Smooth muscle cell (in vitro differentiated cells): ENCODE measurements around the gene DBN1. TPM values are rescaled to one million over a fixed set of nuclear protein-coding genes. Genes with fewer than 3 reads are reported as not detected.

Experiments
- DNase-seq: peaks from one replicate; lab custom pipeline; 2025; ENCODE audit not compliant: unreplicated experiment; lab: John Stamatoyannopoulos, UW
- H2AFZ ChIP-seq: fragments of 200-600 bp; sonication (generic); 2 replicates; pipeline ENCODE4 v1.6.0; 2016; ENCODE audit warnings: antibody characterized with exemption, low read depth, mild to moderate bottlenecking
- H3F3A ChIP-seq: fragments of 200-600 bp; sonication (generic); 2 replicates; pipeline ENCODE4 v1.6.0; 2017; ENCODE audit warnings: antibody characterized with exemption, low read depth
- H3K27ac ChIP-seq: fragments of 200-600 bp; sonication (generic); 2 replicates; pipeline ENCODE4 v1.5.1; 2016; ENCODE audit warnings: low read depth, mild to moderate bottlenecking
- H3K27me3 ChIP-seq: fragments of 200-600 bp; sonication (generic); 2 replicates; pipeline ENCODE4 v1.6.1; 2016; ENCODE audit warnings: low read depth, mild to moderate bottlenecking
- H3K36me3 ChIP-seq: fragments of 200-600 bp; sonication (generic); 2 replicates; pipeline ENCODE4 v1.5.1; 2016; ENCODE audit warnings: low read depth
- H3K4me1 ChIP-seq: fragments of 200-600 bp; sonication (generic); 2 replicates; pipeline ENCODE4 v1.5.1; 2016; ENCODE audit warnings: low read depth
- H3K4me2 ChIP-seq: fragments of 200-600 bp; sonication (generic); 2 replicates; pipeline ENCODE4 v1.6.0; 2016; ENCODE audit warnings: mild to moderate bottlenecking
- H3K4me3 ChIP-seq: fragments of 200-600 bp; sonication (generic); 2 replicates; pipeline ENCODE4 v1.5.1; 2016; ENCODE audit warnings: mild to moderate bottlenecking
- H3K79me2 ChIP-seq: fragments of 200-600 bp; sonication (generic); 2 replicates; pipeline ENCODE4 v1.6.0; 2016; ENCODE audit warnings: low read depth, mild to moderate bottlenecking
- H3K9ac ChIP-seq: fragments of 200-600 bp; sonication (generic); 2 replicates; pipeline ENCODE4 v1.6.0; 2016; ENCODE audit warnings: low read depth
- H3K9me3 ChIP-seq: fragments of 200-600 bp; sonication (generic); replicated peaks from 2 replicates; pipeline ENCODE4 v1.5.1; 2016; ENCODE audit warnings: low read depth
- H4K20me1 ChIP-seq: fragments of 200-600 bp; sonication (generic); 2 replicates; pipeline ENCODE4 v1.6.0; 2016; ENCODE audit warnings: low read depth
- WGBS: methylation state at CpG from one replicate; pipeline ENCODE4 v1.1.7; 2016; ENCODE audit warnings: low lambda C conversion rate; 5-methylcytosine and 5-hydroxymethylcytosine counted together
- polyA plus RNA-seq: library from polyadenylated mRNA; unstranded; fragments of >200 nt; fragmentation: Nextera tagmentation; extraction: Ambion mirVana; gene quantifications from 2 replicates; pipeline ENCODE4 v1.2.1, GENCODE V29; 2016
- total RNA-seq: library from RNA; depleted of rRNA; stranded (reverse); fragments of >200 nt; gene quantifications from 2 replicates; pipeline ENCODE4 v1.2.3, GENCODE V29; 2014
- TF ChIP-seq, protein P1 (sequence below): fragments of 200-600 bp; sonication (generic); IDR thresholded peaks from 2 replicates; pipeline ENCODE4 v1.5.1; 2017; ENCODE audit warnings: borderline replicate concordance, mild to moderate bottlenecking, antibody characterized with exemption; ENCODE audit not compliant: insufficient read depth, poor library complexity, severe bottlenecking

DBN1 gene
- total and polyA plus RNA-seq, 2 experiments from 2014 or later, result 116 to 202 TPM

DNA sequence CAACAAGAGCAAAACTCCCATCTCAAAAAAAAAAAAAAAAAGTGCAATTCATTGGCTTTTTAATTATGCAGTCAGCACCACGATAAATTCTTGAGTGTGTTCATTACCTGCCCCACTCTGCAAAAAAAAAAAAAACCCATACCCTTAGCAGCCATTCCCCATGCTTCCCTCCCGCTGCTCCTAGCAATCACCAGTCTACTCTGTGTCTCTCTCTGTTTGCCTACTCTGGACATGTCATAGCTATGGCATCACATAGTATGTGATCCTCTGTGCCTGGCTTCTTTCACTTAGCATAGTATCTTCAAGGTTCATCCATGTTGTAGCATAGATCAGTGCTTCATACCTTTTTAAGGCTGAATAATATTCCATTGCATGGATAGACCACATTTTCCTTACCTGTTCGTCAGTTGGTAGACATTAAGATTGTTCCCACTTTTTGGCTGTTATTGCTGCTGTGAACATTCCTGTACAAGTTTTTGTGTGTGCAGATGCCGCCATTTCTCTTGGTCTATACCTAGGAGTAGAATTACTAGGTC is 33.8 kb downstream of the DBN1 start:
- Histone ChIP-seq H3K4me3 (no peak overlapping the region), H3K4me2 (no peak overlapping the region), H3K9me3 (no peaks in the 10 kb centered on the region), H3K36me3 (no peaks in the 10 kb centered on the region), H4K20me1 (no peaks in the 10 kb centered on the region), H2AFZ (no peak overlapping the region), H3K4me1 (no peaks in the 10 kb centered on the region), H3K9ac (no peak overlapping the region), H3F3A (no peaks in the 10 kb centered on the region), H3K79me2 (no peaks in the 10 kb centered on the region), H3K27ac (no peak overlapping the region), H3K27me3 (no peaks in the 10 kb centered on the region)
- TF ChIP-seq, protein P1, sequence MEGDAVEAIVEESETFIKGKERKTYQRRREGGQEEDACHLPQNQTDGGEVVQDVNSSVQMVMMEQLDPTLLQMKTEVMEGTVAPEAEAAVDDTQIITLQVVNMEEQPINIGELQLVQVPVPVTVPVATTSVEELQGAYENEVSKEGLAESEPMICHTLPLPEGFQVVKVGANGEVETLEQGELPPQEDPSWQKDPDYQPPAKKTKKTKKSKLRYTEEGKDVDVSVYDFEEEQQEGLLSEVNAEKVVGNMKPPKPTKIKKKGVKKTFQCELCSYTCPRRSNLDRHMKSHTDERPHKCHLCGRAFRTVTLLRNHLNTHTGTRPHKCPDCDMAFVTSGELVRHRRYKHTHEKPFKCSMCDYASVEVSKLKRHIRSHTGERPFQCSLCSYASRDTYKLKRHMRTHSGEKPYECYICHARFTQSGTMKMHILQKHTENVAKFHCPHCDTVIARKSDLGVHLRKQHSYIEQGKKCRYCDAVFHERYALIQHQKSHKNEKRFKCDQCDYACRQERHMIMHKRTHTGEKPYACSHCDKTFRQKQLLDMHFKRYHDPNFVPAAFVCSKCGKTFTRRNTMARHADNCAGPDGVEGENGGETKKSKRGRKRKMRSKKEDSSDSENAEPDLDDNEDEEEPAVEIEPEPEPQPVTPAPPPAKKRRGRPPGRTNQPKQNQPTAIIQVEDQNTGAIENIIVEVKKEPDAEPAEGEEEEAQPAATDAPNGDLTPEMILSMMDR, result no peak
- no peak for DNase-seq
- 96% methylated on average over 4 of the region's 4 CpGs for WGBS

DNA sequence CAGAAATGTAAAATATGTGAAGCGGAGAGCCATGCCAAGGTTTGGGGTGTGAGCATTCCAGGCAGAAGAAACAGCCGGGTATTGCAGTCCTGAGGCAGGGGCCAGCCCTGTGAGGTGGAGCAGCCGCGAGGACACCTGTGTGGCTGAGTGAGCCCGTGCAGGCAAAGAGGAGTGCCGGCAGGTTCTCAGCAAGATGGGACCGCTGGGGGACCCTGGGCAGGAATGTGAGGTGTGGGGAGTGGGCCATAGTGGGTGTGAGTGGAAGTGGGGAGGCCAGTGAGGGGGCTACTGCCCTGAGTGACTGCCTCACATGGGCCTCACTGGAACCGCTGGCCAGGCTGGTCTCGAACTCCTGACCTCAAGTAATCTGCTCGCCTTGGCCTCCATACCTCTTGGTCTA is 35.0 kb downstream of the DBN1 start:
- 96% methylated on average over 10 of the region's 10 CpGs for WGBS

DNA sequence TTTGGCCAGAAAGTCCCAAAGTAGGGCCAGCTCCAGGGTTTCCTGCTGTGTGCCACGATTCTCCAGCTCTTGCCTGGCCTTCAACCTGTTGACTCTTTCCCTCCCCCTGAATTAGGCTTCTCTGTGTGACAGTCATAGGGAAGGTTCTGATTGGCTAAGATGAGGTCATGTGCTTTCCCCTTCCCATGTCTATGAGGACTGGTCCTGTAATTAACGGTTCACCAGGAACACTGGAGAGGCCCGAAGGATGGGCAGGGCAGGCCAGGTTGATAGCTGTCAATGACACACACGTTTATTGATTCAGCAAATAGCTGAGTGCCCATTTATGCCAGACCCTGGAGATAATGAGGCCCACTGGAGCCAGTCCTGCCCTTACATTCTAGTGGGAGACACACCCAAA is 35.8 kb downstream of the DBN1 start:
- Histone ChIP-seq H2AFZ (no peak overlapping the region), H3K27me3 (no peaks in the 10 kb centered on the region), H3K79me2 (no peaks in the 10 kb centered on the region), H3K9ac (no peak overlapping the region), H3F3A (no peaks in the 10 kb centered on the region), H4K20me1 (no peaks in the 10 kb centered on the region), H3K36me3 (no peaks in the 10 kb centered on the region), H3K9me3 (no peaks in the 10 kb centered on the region), H3K4me2 (no peak overlapping the region), H3K4me3 (no peak overlapping the region), H3K27ac (no peak overlapping the region), H3K4me1 (no peaks in the 10 kb centered on the region)
- 83% methylated on average over 4 of the region's 4 CpGs for WGBS
- TF ChIP-seq, protein P1, result no peak
- no peak for DNase-seq

More for the DNA sequence above, 35.0 kb downstream of the DBN1 start:
- H3K4me1 ChIP-seq, result no peaks in the 10 kb centered on the region
- H3K9ac ChIP-seq, result no peak overlapping the region
- H3K4me3 ChIP-seq, result no peak overlapping the region
- H3K27ac ChIP-seq, result no peak overlapping the region
- H3K4me2 ChIP-seq, result no peak overlapping the region
- no peaks in the 10 kb centered on the region for H3F3A ChIP-seq
- DNase-seq, result no peak
- H3K9me3 ChIP-seq, result no peaks in the 10 kb centered on the region
- TF ChIP-seq, protein P1, result no peak
- H4K20me1 ChIP-seq, result no peaks in the 10 kb centered on the region
- no peaks in the 10 kb centered on the region for H3K79me2 ChIP-seq
- H3K27me3 ChIP-seq, result no peaks in the 10 kb centered on the region
- no peak overlapping the region for H2AFZ ChIP-seq
- no peaks in the 10 kb centered on the region for H3K36me3 ChIP-seq

DNA sequence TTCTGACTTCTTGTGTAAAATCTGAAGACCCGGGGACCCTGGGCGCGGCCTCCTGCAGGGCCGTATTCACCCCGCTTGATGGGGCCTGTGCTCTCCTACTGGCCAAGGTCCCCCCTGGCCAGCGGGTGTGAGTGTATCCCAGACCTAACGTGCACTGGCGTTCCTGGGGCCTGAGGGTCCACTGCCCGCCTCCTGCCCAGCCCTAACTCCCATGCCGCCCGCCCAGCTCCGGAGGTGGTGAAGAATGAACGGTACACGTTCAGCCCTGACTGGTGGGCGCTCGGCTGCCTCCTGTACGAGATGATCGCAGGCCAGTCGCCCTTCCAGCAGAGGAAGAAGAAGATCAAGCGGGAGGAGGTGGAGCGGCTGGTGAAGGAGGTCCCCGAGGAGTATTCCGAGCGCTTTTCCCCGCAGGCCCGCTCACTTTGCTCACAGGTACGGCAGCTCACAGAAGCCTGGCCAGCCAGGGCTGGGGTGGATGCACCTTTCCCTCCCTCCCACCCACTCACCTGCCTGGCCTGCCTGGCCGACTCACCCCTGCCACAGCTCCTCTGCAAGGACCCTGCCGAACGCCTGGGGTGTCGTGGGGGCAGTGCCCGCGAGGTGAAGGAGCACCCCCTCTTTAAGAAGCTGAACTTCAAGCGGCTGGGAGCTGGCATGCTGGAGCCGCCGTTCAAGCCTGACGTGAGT is 37.4 kb downstream of the DBN1 start:
- no peak overlapping the region for H2AFZ ChIP-seq
- H3K4me2 ChIP-seq, result no peak overlapping the region
- H3K4me1 ChIP-seq, result no peaks in the 10 kb centered on the region
- H4K20me1 ChIP-seq, result no peaks in the 10 kb centered on the region
- H3K27ac ChIP-seq, result no peak overlapping the region
- no peaks in the 10 kb centered on the region for H3K79me2 ChIP-seq
- TF ChIP-seq, protein P1, result no peak
- no peaks in the 10 kb centered on the region for H3F3A ChIP-seq
- H3K4me3 ChIP-seq, result no peak overlapping the region
- H3K36me3 ChIP-seq, result no peaks in the 10 kb centered on the region
- no peaks in the 10 kb centered on the region for H3K27me3 ChIP-seq
- H3K9me3 ChIP-seq, result no peaks in the 10 kb centered on the region
- DNase-seq, result no peak
- 94% methylated on average over 36 of the region's 37 CpGs for WGBS
- H3K9ac ChIP-seq, result no peak overlapping the region
